ENCODE measurements around the gene CCDC57.

Gene CCDC57

DNA sequence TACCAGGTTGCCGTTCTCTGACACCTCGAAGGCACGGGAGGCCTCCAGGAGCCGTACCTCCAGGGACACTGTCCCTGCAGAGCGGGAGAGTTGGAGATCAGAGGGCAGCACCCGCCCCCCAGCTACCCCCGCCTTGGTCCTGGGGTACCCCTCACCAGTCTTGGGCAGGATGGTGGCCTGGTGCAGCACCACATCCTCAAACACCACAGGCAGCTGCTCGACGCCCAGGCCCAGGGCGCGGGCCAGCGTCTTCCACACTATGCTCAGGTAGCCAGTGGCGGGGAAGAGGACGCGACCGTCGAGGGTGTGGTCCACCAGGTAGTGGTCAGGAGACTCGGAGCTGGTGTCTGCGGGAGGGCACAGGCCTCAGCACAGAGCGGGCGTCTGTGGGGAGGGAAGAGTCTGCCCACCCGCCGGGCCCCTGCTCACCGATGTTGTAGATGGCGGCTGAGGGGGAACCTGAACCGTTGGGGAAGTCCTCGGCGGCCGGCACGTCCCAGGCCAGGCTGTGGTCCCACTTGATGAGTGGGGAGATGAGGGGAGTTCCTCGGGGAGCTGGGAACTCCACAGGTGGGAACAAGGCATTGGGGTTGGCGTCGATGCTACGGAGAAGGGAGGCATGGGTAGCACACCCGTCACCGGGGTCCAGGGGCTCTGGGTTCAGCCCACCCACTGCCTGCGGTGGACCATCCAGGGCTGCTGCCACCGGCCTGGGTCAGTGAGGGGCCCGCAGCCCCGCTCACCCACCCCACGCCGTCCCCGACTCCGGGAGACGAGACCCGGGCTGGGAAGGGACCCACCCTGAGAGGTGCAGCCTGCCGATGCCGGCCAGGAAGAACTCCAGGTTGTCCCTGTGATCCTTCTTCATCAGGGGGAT is 124.4 kb downstream of the CCDC57 start:
- H3K4me1 ChIP-seq (ENCODE audit: control insufficient read depth, insufficient read depth, low read length, unreplicated experiment) = no peaks in the 10 kb centered on the region
- peaks cover 2% of the 10 kb centered on the region for H3K79me2 ChIP-seq (ENCODE audit: control insufficient read depth, insufficient read depth, low read length, unreplicated experiment)
- no peak overlapping the region for H3K27ac ChIP-seq (ENCODE audit: low read depth, low read length)
- H2AFZ ChIP-seq (ENCODE audit: low read length, unreplicated experiment) = no peak overlapping the region
- no peaks in the 10 kb centered on the region for H3K27me3 ChIP-seq (ENCODE audit: insufficient read depth, low read length)
- peaks cover 22% of the 10 kb centered on the region; the same call in 1 of the 2 replicates for H3K36me3 ChIP-seq (ENCODE audit: insufficient read depth, low read length)
- no peak overlapping the region for H3K4me3 ChIP-seq (ENCODE audit: low read depth, low read length)

DNA sequence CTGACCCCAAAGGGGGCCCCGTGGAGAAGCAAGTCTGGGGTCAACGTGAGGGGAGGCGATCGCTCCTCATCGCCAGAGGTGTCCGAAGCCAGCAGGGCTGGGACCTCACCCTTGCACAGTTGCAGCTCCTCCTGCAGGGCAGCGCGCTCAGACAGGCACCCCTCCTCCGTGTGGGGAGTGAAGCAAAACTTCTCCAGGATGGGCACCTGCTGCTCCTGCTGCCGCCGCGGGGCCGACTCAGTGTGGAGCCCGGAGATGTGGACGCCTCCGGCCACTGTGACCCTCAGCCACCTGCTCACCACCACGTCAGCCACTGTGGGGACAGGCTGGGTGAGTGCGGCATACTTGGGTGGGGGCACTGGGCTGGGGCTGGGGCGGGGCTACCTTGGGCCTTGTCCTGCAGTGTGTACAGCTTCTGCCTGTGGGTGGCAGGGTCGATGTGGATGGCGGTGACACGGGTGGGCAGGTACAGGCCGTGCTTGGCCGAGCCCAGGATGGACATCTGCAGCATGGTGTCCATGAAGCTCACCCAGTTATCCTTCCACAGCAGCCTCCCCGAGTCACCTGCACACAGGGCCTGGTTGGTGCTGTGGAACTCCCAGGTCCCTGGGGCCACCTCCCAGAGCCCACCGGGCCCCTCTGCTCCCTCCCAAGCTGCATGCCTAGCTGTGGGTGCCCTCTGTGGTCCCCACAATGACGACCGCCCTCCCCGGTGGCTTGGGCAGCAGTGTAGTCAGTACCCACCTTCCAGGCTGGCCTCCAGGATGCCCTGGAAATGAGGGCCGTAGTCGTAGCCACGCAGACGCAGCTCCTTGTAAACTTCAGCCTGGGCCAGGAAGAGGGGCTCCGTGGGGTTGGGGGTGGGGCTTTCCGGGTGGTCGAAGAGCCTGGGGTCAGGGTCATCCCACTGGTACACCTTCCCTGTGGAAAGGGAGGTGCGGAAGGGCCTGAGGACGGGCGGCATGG is 125.4 kb downstream of the CCDC57 start:
- H3K79me2 ChIP-seq (ENCODE audit: control insufficient read depth, insufficient read depth, low read length, unreplicated experiment) = no peaks in the 10 kb centered on the region
- H3K27ac ChIP-seq (ENCODE audit: low read depth, low read length) = no peak overlapping the region
- no peaks in the 10 kb centered on the region for H3K4me1 ChIP-seq (ENCODE audit: control insufficient read depth, insufficient read depth, low read length, unreplicated experiment)
- H3K27me3 ChIP-seq (ENCODE audit: insufficient read depth, low read length) = no peaks in the 10 kb centered on the region
- H3K36me3 ChIP-seq (ENCODE audit: insufficient read depth, low read length) = peaks cover 21% of the 10 kb centered on the region; the same call in 1 of the 2 replicates
- H3K4me3 ChIP-seq (ENCODE audit: low read depth, low read length) = no peak overlapping the region
- H2AFZ ChIP-seq (ENCODE audit: low read length, unreplicated experiment) = no peak overlapping the region

DNA sequence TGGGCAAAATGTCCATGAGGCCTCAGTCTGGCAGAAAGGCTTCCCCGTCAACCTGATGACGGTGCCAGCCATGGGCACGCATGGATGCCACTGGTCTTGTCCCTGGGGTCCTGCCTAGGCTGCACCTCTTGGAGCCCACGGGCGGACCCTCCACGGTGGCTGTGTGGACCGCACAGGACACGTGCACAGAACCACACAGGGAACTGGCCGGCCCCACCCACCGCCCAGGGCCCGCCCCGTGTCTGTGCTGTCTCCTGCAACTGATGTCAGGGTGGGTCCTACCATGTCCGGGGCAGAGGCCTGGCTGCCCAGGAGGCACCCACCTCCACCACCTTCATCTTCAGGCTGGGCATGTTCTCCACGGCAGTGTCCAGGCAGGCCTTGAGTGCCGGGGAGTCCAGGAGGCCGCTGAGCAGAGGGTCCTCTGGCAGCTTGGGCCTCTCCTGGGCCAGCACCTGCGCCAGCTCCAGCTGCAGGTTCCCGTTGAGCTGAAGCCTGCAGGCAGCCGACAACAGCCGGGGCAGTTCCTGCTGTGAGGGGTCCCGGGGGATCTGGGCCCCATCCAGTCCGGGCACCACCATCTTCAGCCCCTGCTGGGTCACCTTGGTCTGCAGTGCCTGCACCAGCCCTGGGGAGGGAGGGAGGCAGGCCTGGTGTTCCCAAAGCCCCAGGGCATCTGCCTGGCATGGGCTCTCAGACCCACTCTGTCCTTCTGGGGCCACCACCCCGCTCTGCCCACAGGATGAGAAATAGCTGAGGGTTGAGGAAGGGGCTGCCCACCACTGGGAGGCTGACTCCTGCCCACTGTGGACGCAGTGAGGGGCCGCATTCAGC is 126.5 kb downstream of the CCDC57 start:
- Histone ChIP-seq H3K4me3 (ENCODE audit: low read depth, low read length) (no peak overlapping the region), H3K79me2 (ENCODE audit: control insufficient read depth, insufficient read depth, low read length, unreplicated experiment) (no peaks in the 10 kb centered on the region), H2AFZ (ENCODE audit: low read length, unreplicated experiment) (no peak overlapping the region), H3K27me3 (ENCODE audit: insufficient read depth, low read length) (no peaks in the 10 kb centered on the region), H3K36me3 (ENCODE audit: insufficient read depth, low read length) (peaks cover 21% of the 10 kb centered on the region; the same call in 1 of the 2 replicates), H3K27ac (ENCODE audit: low read depth, low read length) (no peak overlapping the region), H3K4me1 (ENCODE audit: control insufficient read depth, insufficient read depth, low read length, unreplicated experiment) (no peaks in the 10 kb centered on the region)

DNA sequence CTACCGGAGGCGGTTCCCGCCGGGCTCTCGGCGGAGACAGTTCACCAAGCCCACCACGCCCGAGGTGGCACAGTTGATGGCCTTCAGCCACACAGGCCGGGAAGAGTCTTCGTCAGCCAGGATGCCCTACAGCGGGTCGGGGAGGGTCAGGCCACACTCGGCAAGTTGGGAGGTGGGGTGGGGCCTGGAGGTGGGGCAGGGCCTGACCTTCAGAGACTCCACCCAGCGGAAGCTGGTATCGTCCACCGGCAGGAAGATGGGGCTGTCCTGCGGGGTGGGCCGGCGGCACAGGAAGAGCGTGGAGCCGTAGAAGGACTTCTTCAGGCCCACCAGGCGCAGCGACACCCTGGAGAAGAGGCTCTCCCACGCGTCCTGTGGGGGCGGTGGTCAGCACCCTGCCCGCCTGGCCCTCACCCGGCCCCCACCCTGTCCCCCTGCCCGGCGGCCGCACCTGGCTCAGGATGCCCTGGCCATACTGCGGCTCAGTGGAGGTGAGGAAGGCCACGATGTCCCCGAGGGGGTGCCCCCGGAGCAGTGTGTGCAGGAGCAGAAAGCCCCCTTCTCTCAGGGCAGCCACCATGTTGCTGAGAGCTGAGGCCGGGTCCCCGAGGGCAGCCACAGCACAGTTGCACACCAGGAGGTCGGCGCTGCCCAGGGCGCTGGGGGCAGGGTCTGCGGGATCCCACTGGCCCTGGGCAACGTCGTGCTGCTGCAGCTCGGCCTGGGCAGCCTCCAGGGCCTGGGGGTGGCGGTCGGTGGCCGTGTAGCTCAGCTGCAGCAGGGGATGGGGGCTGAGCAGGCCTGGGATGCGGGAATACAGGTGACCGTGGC is 127.4 kb downstream of the CCDC57 start:
- Histone ChIP-seq H3K27ac (ENCODE audit: low read depth, low read length) (no peak overlapping the region), H3K27me3 (ENCODE audit: insufficient read depth, low read length) (no peaks in the 10 kb centered on the region), H3K4me1 (ENCODE audit: control insufficient read depth, insufficient read depth, low read length, unreplicated experiment) (no peaks in the 10 kb centered on the region), H2AFZ (ENCODE audit: low read length, unreplicated experiment) (no peak overlapping the region), H3K4me3 (ENCODE audit: low read depth, low read length) (no peak overlapping the region), H3K36me3 (ENCODE audit: insufficient read depth, low read length) (peaks cover 20% of the 10 kb centered on the region; the same call in 1 of the 2 replicates), H3K79me2 (ENCODE audit: control insufficient read depth, insufficient read depth, low read length, unreplicated experiment) (no peaks in the 10 kb centered on the region)

DNA sequence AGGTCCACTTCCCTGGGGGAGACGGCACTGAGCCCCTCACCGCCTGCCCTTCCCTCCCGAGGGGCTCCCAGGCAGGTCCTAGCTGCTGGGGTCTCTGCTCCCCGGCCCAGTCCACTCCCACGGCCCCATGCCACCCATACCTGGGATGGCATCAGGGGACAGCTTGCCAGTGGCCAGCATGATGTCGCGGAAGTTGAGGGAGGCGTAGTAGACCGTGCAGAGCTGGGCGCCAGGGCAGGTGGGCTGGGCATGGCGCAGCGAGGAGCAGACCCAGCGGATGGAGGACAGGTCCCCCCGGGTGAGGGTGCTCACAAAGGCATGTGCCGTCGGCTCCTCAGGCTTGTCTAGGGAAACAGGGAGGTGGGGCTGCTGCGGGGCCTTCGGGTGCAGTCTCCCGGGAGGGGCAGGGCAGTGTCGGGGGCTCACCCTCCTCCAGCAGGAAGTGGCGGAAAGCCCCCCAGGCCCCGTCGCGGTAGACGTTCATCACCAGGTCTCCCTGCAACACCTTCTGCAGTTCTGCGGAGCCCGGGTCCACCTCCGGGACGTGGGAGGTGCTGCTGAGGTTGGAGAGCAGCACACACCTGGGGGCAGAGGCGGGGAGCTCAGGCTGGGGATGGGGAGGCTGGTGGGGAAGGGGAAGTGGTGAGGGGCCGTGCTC is 128.1 kb downstream of the CCDC57 start:
- Histone ChIP-seq H3K27ac (ENCODE audit: low read depth, low read length) (no peak overlapping the region), H3K27me3 (ENCODE audit: insufficient read depth, low read length) (no peaks in the 10 kb centered on the region), H3K36me3 (ENCODE audit: insufficient read depth, low read length) (peaks cover 25% of the 10 kb centered on the region; the same call in 1 of the 2 replicates), H2AFZ (ENCODE audit: low read length, unreplicated experiment) (no peak overlapping the region), H3K79me2 (ENCODE audit: control insufficient read depth, insufficient read depth, low read length, unreplicated experiment) (no peaks in the 10 kb centered on the region), H3K4me3 (ENCODE audit: low read depth, low read length) (no peak overlapping the region), H3K4me1 (ENCODE audit: control insufficient read depth, insufficient read depth, low read length, unreplicated experiment) (no peaks in the 10 kb centered on the region)

DNA sequence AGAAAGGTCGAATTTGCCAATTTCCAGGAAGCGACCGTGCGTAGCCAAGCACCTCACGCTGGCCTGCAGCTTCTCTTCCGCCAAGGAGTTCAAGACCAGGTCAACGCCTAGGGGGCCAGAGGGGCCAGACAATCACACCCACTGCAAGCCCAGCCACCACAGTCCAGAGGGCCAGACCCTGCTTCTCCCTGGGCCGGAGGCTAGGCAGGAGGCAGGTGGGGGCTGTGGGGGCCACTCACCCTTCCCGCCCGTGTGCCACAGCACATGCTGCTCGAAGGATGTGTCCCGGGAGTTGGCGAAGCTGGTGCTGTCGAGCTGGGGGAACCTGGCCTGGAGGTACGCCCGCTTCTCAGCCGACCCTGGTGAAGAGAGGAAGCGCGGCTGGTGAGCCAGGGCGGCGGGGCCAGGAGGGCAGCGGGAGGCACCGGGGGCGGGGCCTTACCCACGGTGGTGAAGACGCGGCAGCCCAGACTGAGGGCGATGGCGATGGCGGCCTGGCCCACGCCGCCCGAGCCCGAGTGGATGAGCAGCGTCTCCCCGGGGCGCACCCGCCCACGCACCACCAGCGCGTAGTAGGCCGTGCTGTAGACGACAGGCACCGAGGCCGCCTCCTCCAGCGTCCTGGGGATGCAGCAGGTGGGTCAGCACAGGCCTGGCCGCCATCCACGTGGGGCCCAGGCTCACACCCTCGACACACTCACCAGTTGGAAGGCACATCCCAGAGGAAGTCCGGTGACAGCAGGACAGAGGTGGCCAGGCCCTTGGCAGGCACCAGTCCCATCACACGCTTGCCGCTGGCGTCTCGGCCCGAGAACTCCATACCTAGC is 128.9 kb downstream of the CCDC57 start:
- Histone ChIP-seq H3K27me3 (ENCODE audit: insufficient read depth, low read length) (no peaks in the 10 kb centered on the region), H3K4me1 (ENCODE audit: control insufficient read depth, insufficient read depth, low read length, unreplicated experiment) (no peaks in the 10 kb centered on the region), H3K27ac (ENCODE audit: low read depth, low read length) (no peak overlapping the region), H2AFZ (ENCODE audit: low read length, unreplicated experiment) (no peak overlapping the region), H3K4me3 (ENCODE audit: low read depth, low read length) (no peak overlapping the region), H3K36me3 (ENCODE audit: insufficient read depth, low read length) (peaks cover 29% of the 10 kb centered on the region; the same call in 1 of the 2 replicates), H3K79me2 (ENCODE audit: control insufficient read depth, insufficient read depth, low read length, unreplicated experiment) (no peaks in the 10 kb centered on the region)

DNA sequence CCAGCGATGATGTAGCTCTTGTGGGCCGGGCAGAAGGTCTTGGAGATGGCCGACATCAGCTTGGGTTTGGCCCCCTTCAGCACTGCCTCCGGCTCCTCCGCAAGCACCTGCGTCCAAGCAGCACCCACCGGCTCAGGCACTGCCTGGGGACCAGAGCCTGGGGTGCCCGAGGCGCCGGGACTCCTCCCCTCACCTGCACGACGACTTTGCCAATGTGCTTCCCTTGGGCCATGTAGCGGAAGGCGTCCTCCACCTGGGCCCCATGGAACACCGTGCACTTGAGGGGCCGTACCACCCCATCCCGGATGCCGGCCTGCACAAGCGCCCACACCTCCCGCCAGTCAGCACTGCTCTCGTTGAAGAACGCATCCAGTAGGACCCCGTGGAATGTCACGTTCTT is 129.6 kb downstream of the CCDC57 start:
- Histone ChIP-seq H3K27ac (ENCODE audit: low read depth, low read length) (no peak overlapping the region), H2AFZ (ENCODE audit: low read length, unreplicated experiment) (no peak overlapping the region), H3K4me1 (ENCODE audit: control insufficient read depth, insufficient read depth, low read length, unreplicated experiment) (no peaks in the 10 kb centered on the region), H3K36me3 (ENCODE audit: insufficient read depth, low read length) (peaks cover 26% of the 10 kb centered on the region; the same call in 1 of the 2 replicates), H3K4me3 (ENCODE audit: low read depth, low read length) (no peak overlapping the region), H3K79me2 (ENCODE audit: control insufficient read depth, insufficient read depth, low read length, unreplicated experiment) (no peaks in the 10 kb centered on the region), H3K27me3 (ENCODE audit: insufficient read depth, low read length) (no peaks in the 10 kb centered on the region)

DNA sequence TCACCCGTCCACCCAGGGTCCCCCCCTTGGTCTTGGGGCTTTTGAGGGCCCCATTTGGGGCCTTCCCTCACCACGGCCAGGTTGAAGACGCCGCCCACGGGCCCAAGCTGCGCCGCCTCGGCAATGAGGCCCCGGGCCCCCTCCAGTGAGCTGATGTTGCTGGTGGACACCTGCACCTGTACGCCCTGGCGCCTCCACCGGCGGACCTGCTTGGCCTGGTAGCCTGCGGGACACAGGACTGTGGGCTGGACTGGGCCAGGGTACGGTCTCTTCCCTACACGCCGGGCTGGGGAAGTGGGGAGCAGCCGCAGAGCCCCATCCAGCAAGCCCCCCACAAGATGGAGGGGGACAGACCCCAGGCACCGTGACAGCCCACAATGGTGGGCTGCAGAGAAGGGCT is 130.2 kb downstream of the CCDC57 start:
- Histone ChIP-seq H2AFZ (ENCODE audit: low read length, unreplicated experiment) (no peak overlapping the region), H3K79me2 (ENCODE audit: control insufficient read depth, insufficient read depth, low read length, unreplicated experiment) (no peaks in the 10 kb centered on the region), H3K4me1 (ENCODE audit: control insufficient read depth, insufficient read depth, low read length, unreplicated experiment) (no peaks in the 10 kb centered on the region), H3K27me3 (ENCODE audit: insufficient read depth, low read length) (no peaks in the 10 kb centered on the region), H3K27ac (ENCODE audit: low read depth, low read length) (no peak overlapping the region), H3K36me3 (ENCODE audit: insufficient read depth, low read length) (peaks cover 25% of the 10 kb centered on the region; the same call in 1 of the 2 replicates), H3K4me3 (ENCODE audit: low read depth, low read length) (no peak overlapping the region)

Data from ACC112 (cell line).